Chondrocyte (in vitro differentiated cells): Measurements from ENCODE around the gene BRAP. TPM values are rescaled to one million over a fixed set of nuclear protein-coding genes. Genes with fewer than 3 reads are reported as not detected.

Experiments used
- DNase-seq: peaks from one replicate; pipeline ENCODE4 v3.0.0; 2021; ENCODE audit warnings: mixed read lengths, low spot score
- H3K27ac Mint-ChIP-seq: one replicate; pipeline ENCODE4 v1.8.0; 2021; ENCODE audit warnings: mild to moderate bottlenecking, moderate library complexity, mixed read lengths; ENCODE audit not compliant: unreplicated experiment
- H3K27me3 Mint-ChIP-seq: 2 replicates; pipeline ENCODE4 v1.8.0; 2021; ENCODE audit warnings: low read depth, mixed read lengths
- H3K36me3 Mint-ChIP-seq: 2 replicates; pipeline ENCODE4 v1.8.0; 2021; ENCODE audit warnings: low read depth, mixed read lengths
- H3K4me1 Mint-ChIP-seq: 2 replicates; pipeline ENCODE4 v1.8.0; 2021; ENCODE audit warnings: low read depth, mild to moderate bottlenecking, mixed read lengths
- H3K4me3 Mint-ChIP-seq: one replicate; pipeline ENCODE4 v1.8.0; 2021; ENCODE audit warnings: mild to moderate bottlenecking, moderate library complexity, mixed read lengths; ENCODE audit not compliant: unreplicated experiment
- H3K9me3 Mint-ChIP-seq: 2 replicates; pipeline ENCODE4 v1.8.0; 2021; ENCODE audit warnings: low read depth, mixed read lengths
- total RNA-seq: library from RNA; stranded (reverse); gene quantifications from 3 replicates; pipeline ENCODE4 v1.2.1, GENCODE V29; 2021
- TF ChIP-seq, protein P1 (sequence below): fragments of 200-600 bp; sonication (generic); IDR thresholded peaks from 2 replicates; pipeline ENCODE4 v1.5.0; 2021; ENCODE audit warnings: antibody characterized with exemption, mild to moderate bottlenecking, moderate library complexity

The BRAP gene
- total RNA-seq, 1 donor from 2014 or later = 15.4 TPM

DNA sequence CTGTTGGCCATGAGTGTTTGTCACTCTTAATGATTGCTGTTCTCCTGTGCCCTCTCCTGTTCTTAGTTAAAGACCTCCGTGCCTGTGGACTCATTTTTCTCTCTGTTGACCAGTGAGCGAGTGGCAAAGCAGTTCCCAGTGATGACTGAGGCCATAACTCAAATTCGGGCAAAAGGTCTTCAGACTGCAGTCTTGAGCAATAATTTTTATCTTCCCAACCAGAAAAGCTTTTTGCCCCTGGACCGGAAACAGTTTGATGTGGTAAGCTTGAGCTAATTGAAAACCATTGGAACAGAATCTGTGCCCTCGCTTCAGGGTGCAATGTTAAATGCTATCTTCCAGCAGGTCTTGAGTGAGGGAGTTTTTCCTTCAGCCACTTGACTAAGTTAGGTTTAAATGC is 19.9 kb upstream of the BRAP start:
- Mint-ChIP-seq H3K36me3 (peaks cover 18% of the 10 kb centered on the region), H3K27me3 (no peaks in the 10 kb centered on the region), H3K4me1 (no peaks in the 10 kb centered on the region), H3K4me3 (no peak overlapping the region), H3K9me3 (no peaks in the 10 kb centered on the region), H3K27ac (no peak overlapping the region)
- TF ChIP-seq, protein P1, sequence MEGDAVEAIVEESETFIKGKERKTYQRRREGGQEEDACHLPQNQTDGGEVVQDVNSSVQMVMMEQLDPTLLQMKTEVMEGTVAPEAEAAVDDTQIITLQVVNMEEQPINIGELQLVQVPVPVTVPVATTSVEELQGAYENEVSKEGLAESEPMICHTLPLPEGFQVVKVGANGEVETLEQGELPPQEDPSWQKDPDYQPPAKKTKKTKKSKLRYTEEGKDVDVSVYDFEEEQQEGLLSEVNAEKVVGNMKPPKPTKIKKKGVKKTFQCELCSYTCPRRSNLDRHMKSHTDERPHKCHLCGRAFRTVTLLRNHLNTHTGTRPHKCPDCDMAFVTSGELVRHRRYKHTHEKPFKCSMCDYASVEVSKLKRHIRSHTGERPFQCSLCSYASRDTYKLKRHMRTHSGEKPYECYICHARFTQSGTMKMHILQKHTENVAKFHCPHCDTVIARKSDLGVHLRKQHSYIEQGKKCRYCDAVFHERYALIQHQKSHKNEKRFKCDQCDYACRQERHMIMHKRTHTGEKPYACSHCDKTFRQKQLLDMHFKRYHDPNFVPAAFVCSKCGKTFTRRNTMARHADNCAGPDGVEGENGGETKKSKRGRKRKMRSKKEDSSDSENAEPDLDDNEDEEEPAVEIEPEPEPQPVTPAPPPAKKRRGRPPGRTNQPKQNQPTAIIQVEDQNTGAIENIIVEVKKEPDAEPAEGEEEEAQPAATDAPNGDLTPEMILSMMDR = no peak
- no peak for DNase-seq

DNA sequence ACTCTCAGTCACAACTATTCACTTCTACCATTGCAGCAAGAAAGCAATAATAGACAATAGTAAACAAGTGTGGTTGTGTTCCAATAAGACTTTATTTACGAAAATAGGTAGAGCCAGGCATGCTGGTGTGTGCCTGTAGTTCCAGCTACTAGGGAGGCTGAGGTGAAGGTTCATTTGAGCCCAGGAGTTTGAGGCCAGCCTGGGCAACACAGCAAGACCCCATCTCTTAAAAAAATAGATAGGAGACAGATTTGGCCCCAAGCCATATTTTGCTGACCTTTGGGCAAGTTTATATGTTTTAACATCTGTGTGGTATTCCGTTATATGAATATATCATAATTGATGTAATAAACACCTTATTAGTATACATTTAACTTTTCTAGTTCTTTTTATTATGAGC is 14.2 kb upstream of the BRAP start:
- no peaks in the 10 kb centered on the region for H3K9me3 Mint-ChIP-seq
- H3K27ac Mint-ChIP-seq = no peak overlapping the region
- TF ChIP-seq, protein P1 = no peak
- H3K4me3 Mint-ChIP-seq = no peak overlapping the region
- no peaks in the 10 kb centered on the region for H3K4me1 Mint-ChIP-seq
- DNase-seq = no peak
- peaks cover 5% of the 10 kb centered on the region for H3K36me3 Mint-ChIP-seq
- H3K27me3 Mint-ChIP-seq = no peaks in the 10 kb centered on the region

DNA sequence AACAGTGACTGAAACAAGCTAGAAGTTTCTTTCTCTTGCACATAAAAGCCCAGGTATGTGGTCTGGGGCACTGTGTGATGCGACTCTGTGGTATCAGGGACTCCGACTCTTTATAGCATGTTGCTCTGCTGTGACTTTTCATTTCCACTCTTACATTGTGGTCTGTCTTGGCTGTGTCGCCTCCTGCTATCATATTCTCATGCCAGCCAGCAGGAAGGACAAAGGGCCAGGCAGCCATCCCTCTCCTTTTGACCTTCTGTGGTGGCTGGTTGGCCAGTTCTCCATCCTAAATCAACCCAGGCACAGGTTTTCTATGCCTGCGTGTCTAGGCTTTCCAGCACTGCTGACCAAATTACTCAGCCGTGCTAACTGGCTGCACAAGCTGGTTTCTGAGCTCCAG is 8.1 kb upstream of the BRAP start:
- H3K9me3 Mint-ChIP-seq = no peaks in the 10 kb centered on the region
- no peaks in the 10 kb centered on the region for H3K4me1 Mint-ChIP-seq
- no peak overlapping the region for H3K27ac Mint-ChIP-seq
- no peak for DNase-seq
- TF ChIP-seq, protein P1 = no peak
- no peak overlapping the region for H3K4me3 Mint-ChIP-seq
- no peaks in the 10 kb centered on the region for H3K27me3 Mint-ChIP-seq
- H3K36me3 Mint-ChIP-seq = peaks cover 5% of the 10 kb centered on the region

DNA sequence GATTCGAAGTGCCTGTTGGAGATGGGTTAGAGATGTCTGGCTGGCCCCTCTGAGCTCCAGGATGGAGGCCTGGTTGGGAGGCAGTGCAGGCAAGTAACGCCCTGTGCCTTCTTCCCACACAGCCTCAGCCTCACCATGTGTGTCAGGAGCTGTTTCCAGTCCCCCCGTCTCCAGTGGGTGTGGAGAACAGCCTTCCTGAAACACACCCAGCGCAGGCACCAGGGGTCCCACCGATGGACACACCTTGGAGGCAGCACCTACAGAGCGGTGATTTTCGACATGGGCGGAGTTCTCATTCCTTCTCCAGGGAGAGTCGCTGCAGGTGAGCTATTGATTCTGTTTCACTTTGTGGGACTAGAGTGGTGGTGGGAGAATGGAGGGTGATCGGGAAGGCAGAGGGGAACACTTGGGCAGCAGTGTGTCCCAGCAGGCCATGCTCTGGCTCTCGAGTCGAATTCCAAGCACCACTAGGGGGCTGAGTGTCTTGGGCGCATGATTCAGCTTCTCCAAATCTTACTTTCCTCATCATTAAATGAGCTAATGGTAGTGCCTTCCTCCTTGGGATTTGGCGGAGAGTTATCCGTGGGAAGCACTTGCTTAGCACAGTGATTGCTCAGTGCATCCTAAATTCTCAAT is 6.9 kb upstream of the BRAP start:
- Mint-ChIP-seq H3K4me1 (no peaks in the 10 kb centered on the region), H3K36me3 (peaks cover 5% of the 10 kb centered on the region), H3K9me3 (no peaks in the 10 kb centered on the region), H3K4me3 (no peak overlapping the region), H3K27ac (peak overlapping the region; percentile 22), H3K27me3 (no peaks in the 10 kb centered on the region)
- TF ChIP-seq, protein P1 = peak; percentile 61
- DNase-seq = no peak

GRCh38 chr12:111691262-111691661 is 5.5 kb upstream of the BRAP start:
- Mint-ChIP-seq H3K9me3 (no peaks in the 10 kb centered on the region), H3K4me3 (no peak overlapping the region), H3K27ac (no peak overlapping the region), H3K4me1 (peaks cover 14% of the 10 kb centered on the region), H3K27me3 (no peaks in the 10 kb centered on the region), H3K36me3 (peaks cover 5% of the 10 kb centered on the region)
- TF ChIP-seq, protein P1 = no peak
- DNase-seq = no peak
